Measurements from ENCODE around the gene HNRNPM.
"Not testable (repeated sequence)": the region's sequence is repeated elsewhere in the genome, so short reads cannot be mapped to it uniquely, and the experiment has no call there.

- TF ChIP-seq CTCF (IDR thresholded peaks at IDR 0.05); ZFX (IDR thresholded peaks at IDR 0.05; ENCODE audit: borderline replicate concordance): not testable (repeated sequence)
Measured at GRCh38 chr19:8514505-8515009, 69.8 kb downstream of the HNRNPM start.
